ENCODE data around the gene UNC13B.

GRCh38 chr9:35294556-35294955 is 132.7 kb downstream of the UNC13B start:
- TF ChIP-seq CTCF (IDR thresholded peaks at IDR 0.05), result no peak
- TF ChIP-seq EZH2 (IDR thresholded peaks at IDR 0.05; ENCODE audit: borderline replicate concordance, insufficient read depth, low read depth, low read length, poor library complexity, severe bottlenecking), result no peak

Measured in B cell (primary cell).